Measurements from ENCODE around the gene SP140L.
"Not testable (repeated sequence)": the region's sequence is repeated elsewhere in the genome, so short reads cannot be mapped to it uniquely, and the experiment has no call there.

SP140L gene

GRCh38 chr2:230335461-230335863 is 8.5 kb downstream of the SP140L start:
- H4K20me1 ChIP-seq (ENCODE audit: control insufficient read depth, insufficient read depth, low read depth, low read length): no peaks in the 10 kb centered on the region
- no peaks in the 10 kb centered on the region for H3K9me3 ChIP-seq (ENCODE audit: control insufficient read depth, insufficient read depth, low read length)
- H3K4me2 ChIP-seq (ENCODE audit: low read length): no peak overlapping the region
- H3K27ac ChIP-seq (ENCODE audit: low read depth, low read length): no peak overlapping the region
- no peak for TF ChIP-seq CTCF (IDR thresholded peaks at IDR 0.05; ENCODE audit: low read depth, low read length, poor library complexity, severe bottlenecking)
- TF ChIP-seq EZH2phosphoT487 (IDR thresholded peaks at IDR 0.05; ENCODE audit: borderline replicate concordance, low read length): no peak
- H3K79me2 ChIP-seq (ENCODE audit: control insufficient read depth, low read length): no peaks in the 10 kb centered on the region
- H3K27me3 ChIP-seq (ENCODE audit: control insufficient read depth, low read length): no peaks in the 10 kb centered on the region
- no peaks in the 10 kb centered on the region for H3F3A ChIP-seq (ENCODE audit: control insufficient read depth, insufficient read depth)
- no peaks in the 10 kb centered on the region for H3K9me2 ChIP-seq (replicated peaks; ENCODE audit: control insufficient read depth, low read length)
- H3K36me3 ChIP-seq (ENCODE audit: control insufficient read depth, low read length): no peaks in the 10 kb centered on the region
- no peak overlapping the region for H3K4me3 ChIP-seq (ENCODE audit: low read length)
- H3K4me1 ChIP-seq (ENCODE audit: control insufficient read depth, low read length): no peaks in the 10 kb centered on the region

DNA sequence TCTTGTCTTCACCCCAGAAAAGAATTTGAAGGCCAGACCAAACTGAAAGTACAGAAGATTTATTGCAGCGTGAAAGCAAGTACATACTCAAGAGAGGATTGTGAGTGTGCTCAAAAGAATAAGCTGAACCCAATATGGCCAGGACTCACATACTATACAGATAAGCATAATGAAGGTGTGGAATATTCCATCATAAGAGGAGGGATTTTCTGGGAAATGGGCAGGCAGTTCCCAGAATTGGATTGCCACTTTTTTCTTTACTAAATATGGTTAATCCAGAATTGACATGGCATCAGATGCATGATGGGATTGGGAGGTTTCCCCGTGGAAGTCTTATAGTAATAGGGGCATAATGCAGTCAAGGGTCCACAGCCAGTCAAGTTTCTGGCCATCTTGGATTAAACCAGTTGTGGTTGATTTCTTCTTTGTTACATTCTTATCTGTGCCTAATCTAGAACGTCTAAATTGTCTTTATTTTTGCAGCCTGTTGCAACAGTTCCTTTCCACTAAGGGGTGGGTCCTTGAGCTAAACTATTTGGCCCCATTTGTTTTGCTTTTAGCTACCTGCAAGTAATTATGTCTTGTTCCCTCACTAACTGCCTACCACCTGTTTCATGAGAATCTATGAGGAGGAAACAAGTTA is 9.0 kb downstream of the SP140L start:
- no peak overlapping the region for H3K4me3 ChIP-seq (ENCODE audit: low read length)
- no peaks in the 10 kb centered on the region for H3F3A ChIP-seq (ENCODE audit: control insufficient read depth, insufficient read depth)
- no peaks in the 10 kb centered on the region for H3K79me2 ChIP-seq (ENCODE audit: control insufficient read depth, low read length)
- H3K27me3 ChIP-seq (ENCODE audit: control insufficient read depth, low read length): no peaks in the 10 kb centered on the region
- no peak overlapping the region for H3K27ac ChIP-seq (ENCODE audit: low read depth, low read length)
- no peaks in the 10 kb centered on the region for H3K9me3 ChIP-seq (ENCODE audit: control insufficient read depth, insufficient read depth, low read length)
- no peaks in the 10 kb centered on the region for H3K36me3 ChIP-seq (ENCODE audit: control insufficient read depth, low read length)
- H4K20me1 ChIP-seq (ENCODE audit: control insufficient read depth, insufficient read depth, low read depth, low read length): no peaks in the 10 kb centered on the region
- H3K4me2 ChIP-seq (ENCODE audit: low read length): no peak overlapping the region
- TF ChIP-seq EZH2phosphoT487 (IDR thresholded peaks at IDR 0.05; ENCODE audit: borderline replicate concordance, low read length) (no peak), CTCF (IDR thresholded peaks at IDR 0.05; ENCODE audit: low read depth, low read length, poor library complexity, severe bottlenecking) (no peak)
- no peaks in the 10 kb centered on the region for H3K4me1 ChIP-seq (ENCODE audit: control insufficient read depth, low read length)
- H3K9me2 ChIP-seq (replicated peaks; ENCODE audit: control insufficient read depth, low read length): no peaks in the 10 kb centered on the region

DNA sequence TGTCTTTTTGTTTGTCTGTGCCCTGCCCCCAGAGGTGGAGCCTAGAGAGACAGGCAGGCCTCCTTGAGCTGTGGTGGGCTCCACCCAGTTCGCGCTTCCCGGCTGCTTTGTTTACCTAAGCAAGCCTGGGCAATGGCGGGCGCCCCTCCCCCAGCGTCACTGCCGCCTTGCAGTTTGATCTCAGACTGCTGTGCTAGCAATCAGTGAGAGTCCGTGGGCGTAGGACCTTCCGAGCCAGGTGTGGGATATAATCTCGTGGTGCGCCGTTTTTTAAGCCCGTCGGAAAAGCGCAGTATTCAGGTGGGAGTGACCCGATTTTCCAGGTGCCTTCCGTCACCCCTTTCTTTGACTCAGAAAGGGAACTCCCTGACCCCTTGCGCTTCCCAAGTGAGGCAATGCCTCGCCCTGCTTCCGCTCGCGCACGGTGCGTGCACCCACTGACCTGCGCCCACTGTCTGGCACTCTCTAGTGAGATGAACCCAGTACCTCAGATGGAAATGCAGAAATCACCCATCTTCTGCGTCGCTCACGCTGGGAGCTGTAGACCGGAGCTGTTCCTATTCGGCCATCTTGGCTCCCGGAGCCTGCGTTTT is 15.0 kb downstream of the SP140L start:
- not testable (repeated sequence) for H3F3A ChIP-seq (ENCODE audit: control insufficient read depth, insufficient read depth); H4K20me1 ChIP-seq (ENCODE audit: control insufficient read depth, insufficient read depth, low read depth, low read length); H3K9me3 ChIP-seq (ENCODE audit: control insufficient read depth, insufficient read depth, low read length); H3K4me1 ChIP-seq (ENCODE audit: control insufficient read depth, low read length); H3K4me2 ChIP-seq (ENCODE audit: low read length); H3K27ac ChIP-seq (ENCODE audit: low read depth, low read length); H3K36me3 ChIP-seq (ENCODE audit: control insufficient read depth, low read length); H3K79me2 ChIP-seq (ENCODE audit: control insufficient read depth, low read length); H3K4me3 ChIP-seq (ENCODE audit: low read length); H3K27me3 ChIP-seq (ENCODE audit: control insufficient read depth, low read length); H3K9me2 ChIP-seq (replicated peaks; ENCODE audit: control insufficient read depth, low read length)

GRCh38 chr2:230343041-230343624 is 16.1 kb downstream of the SP140L start:
- not testable (repeated sequence) for H3K4me2 ChIP-seq (ENCODE audit: low read length); H3K79me2 ChIP-seq (ENCODE audit: control insufficient read depth, low read length); H3K27me3 ChIP-seq (ENCODE audit: control insufficient read depth, low read length); H3F3A ChIP-seq (ENCODE audit: control insufficient read depth, insufficient read depth); H3K4me3 ChIP-seq (ENCODE audit: low read length); H3K27ac ChIP-seq (ENCODE audit: low read depth, low read length); H3K4me1 ChIP-seq (ENCODE audit: control insufficient read depth, low read length); H4K20me1 ChIP-seq (ENCODE audit: control insufficient read depth, insufficient read depth, low read depth, low read length); H3K36me3 ChIP-seq (ENCODE audit: control insufficient read depth, low read length); H3K9me2 ChIP-seq (replicated peaks; ENCODE audit: control insufficient read depth, low read length)
- peaks cover 11% of the 10 kb centered on the region; the same call in 1 of the 2 replicates for H3K9me3 ChIP-seq (ENCODE audit: control insufficient read depth, insufficient read depth, low read length)
